Measurements from ENCODE around the gene FAP. TPM values are rescaled to one million over a fixed set of nuclear protein-coding genes. Genes with fewer than 3 reads are reported as not detected.

FAP gene
- total and polyA plus RNA-seq, 2 of the 4 experiments (the other 2 are of a cell fraction), result 71.0 to 95.0 TPM

DNA sequence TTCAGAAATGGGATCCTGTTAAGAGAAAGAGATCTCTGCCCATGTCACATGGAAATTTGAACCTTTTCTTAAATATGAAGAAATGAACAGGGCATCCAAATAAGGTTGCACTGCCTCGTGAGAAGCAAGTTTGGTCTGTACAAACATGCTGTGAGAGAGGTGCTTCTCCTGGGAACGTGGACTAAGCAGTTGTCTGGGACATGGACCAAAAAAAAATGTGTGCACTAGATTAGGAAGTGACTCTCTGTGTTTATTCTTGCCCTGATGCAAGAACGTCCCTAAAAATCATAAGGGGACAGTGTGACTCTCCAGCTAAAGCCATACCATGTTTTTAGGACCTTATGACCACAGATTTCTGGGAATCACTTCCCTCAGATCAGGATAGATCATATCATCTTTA, 67.5 kb downstream of the FAP start:
- Histone ChIP-seq H3K4me3 (ENCODE audit: insufficient read depth, low read depth, low read length) (no peak overlapping the region), H3K27me3 (ENCODE audit: control insufficient read depth, insufficient read depth, low read length) (no peaks in the 10 kb centered on the region), H3K9ac (ENCODE audit: low read depth, low read length) (no peak overlapping the region), H3K14ac (replicated peaks; ENCODE audit: low read depth, low read length) (no peak overlapping the region), H3K36me3 (ENCODE audit: control insufficient read depth, insufficient read depth, low read length) (peaks cover 19% of the 10 kb centered on the region), H3K4ac (ENCODE audit: low read depth, low read length) (no peak overlapping the region), H2BK15ac (ENCODE audit: low read depth, low read length) (no peak overlapping the region), H3K56ac (ENCODE audit: extremely low read depth, insufficient read depth, low read length) (no peak overlapping the region), H3K9me3 (ENCODE audit: control insufficient read depth, insufficient read depth, low read length) (no peaks in the 10 kb centered on the region), H3K9me1 (ENCODE audit: insufficient read depth, low read length) (peaks cover 5% of the 10 kb centered on the region; the same call in 1 of the 2 replicates), H3K18ac (ENCODE audit: low read depth, low read length) (peak overlapping the region; percentile 41; the same call in 1 of the 2 replicates), H3K79me1 (ENCODE audit: low read depth in 1 of 2, low read length in 2 of 2) (no peaks in the 10 kb centered on the region), H4K91ac (ENCODE audit: insufficient read depth, low read depth, low read length) (no peak overlapping the region), H2AK9ac (replicated peaks; ENCODE audit: low read depth, low read length, poor library complexity) (no peak overlapping the region), H2BK20ac (ENCODE audit: low read depth, low read length) (no peak overlapping the region), H4K20me1 (ENCODE audit: insufficient read depth, low read length) (no peaks in the 10 kb centered on the region; the same call in 1 of the 2 replicates), H4K5ac (ENCODE audit: low read depth, low read length) (no peak overlapping the region; the same call in 1 of the 2 replicates), H2AFZ (replicated peaks; ENCODE audit: low read length, poor library complexity) (no peak overlapping the region), H3K4me2 (ENCODE audit: low read depth, low read length) (no peak overlapping the region), H4K8ac (ENCODE audit: low read depth in 2 of 2, low read length in 2 of 2) (peak overlapping the region in 1 of 2 experiments; percentile 46; a peak in 1 of 4 replicates), H2BK120ac (ENCODE audit: low read depth, low read length) (no peak overlapping the region), H2BK5ac (ENCODE audit: low read depth, low read length, poor library complexity, severe bottlenecking) (peak overlapping the region; percentile 34), H3K23ac (ENCODE audit: low read depth, low read length) (no peak overlapping the region), H3K4me1 (ENCODE audit: control insufficient read depth, insufficient read depth, low read length) (peaks cover 8% of the 10 kb centered on the region), H3K27ac (ENCODE audit: insufficient read depth, low read length) (no peak overlapping the region), H2AK5ac (ENCODE audit: low read depth, low read length) (no peak overlapping the region)
- ATAC-seq (ENCODE audit: low read depth) (no peak; the same call in 1 of the 2 replicates), DNase-seq (no peak)
- intact Hi-C loops (cut with micrococcal nuclease), result loop anchor here (2.0 kb wide), 1 partner anchor 13 kb away; no protein-coding TSS in a partner anchor
- ChIA-PET POLR2A (ENCODE audit: unreplicated experiment) (no interaction called here), CTCF (interaction anchor here (1.2 to 1.4 kb wide), 2 partner anchors 10 kb away, joined by 3 to 4 read pairs; no protein-coding TSS in a partner anchor)
- BruUV-seq (replicated peaks), result no TSS peak
- dilution Hi-C loops (cut with HindIII; ENCODE audit: low sequenced_read_pairs, unreplicated experiment), result no loop called here
- WGBS, 2 experiments (ENCODE audit: extremely low coverage in 2 of 2, insufficient read length in 1 of 2), result 50% methylated on average over 2 of the region's 3 CpGs; no CpG with 5 or more reads in 1 of the 2 experiments
- in situ Hi-C loops (cut with MboI; ENCODE audit: low sequenced_read_pairs), result no loop called here
- TF ChIP-seq MAZ (IDR thresholded peaks at IDR 0.05; ENCODE audit: borderline replicate concordance, low read depth, low read length) (no peak), RFX5 (IDR thresholded peaks at IDR 0.05; ENCODE audit: low read depth, low read length) (no peak)
- TF ChIP-seq, protein P1, sequence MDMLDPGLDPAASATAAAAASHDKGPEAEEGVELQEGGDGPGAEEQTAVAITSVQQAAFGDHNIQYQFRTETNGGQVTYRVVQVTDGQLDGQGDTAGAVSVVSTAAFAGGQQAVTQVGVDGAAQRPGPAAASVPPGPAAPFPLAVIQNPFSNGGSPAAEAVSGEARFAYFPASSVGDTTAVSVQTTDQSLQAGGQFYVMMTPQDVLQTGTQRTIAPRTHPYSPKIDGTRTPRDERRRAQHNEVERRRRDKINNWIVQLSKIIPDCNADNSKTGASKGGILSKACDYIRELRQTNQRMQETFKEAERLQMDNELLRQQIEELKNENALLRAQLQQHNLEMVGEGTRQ (IDR thresholded peaks at IDR 0.05; ENCODE audit: low read depth, low read length), result no peak

Measured in IMR-90 (cell line).